Measurements from ENCODE around the gene SAP30L. TPM values are rescaled to one million over a fixed set of nuclear protein-coding genes. Genes with fewer than 3 reads are reported as not detected.
A peak's percentile ranks its signal among the peaks of the same experiment; 100 is the strongest.

Gene SAP30L
- total and polyA plus RNA-seq, 2 of the 13 experiments (the other 11 are each of a cell fraction or from before 2014, with no cell fraction given): 27.9 to 37.2 TPM

- H3K27ac ChIP-seq (ENCODE audit: extremely low read length, insufficient read depth, low read length): no peak overlapping the region
- no peak overlapping the region for H3K4me2 ChIP-seq (ENCODE audit: low read depth, low read length)
- H3K27me3 ChIP-seq (ENCODE audit: control insufficient read depth in 1 of 2, insufficient read depth in 2 of 2, low read length in 2 of 2): peaks cover 13 to 95% of the 10 kb centered on the region in 2 experiments
These were observed 28.9 kb downstream of the SAP30L start for GRCh38 chr5:154474396-154475334.

More at GRCh38 chr5:154474396-154475334, 28.9 kb downstream of the SAP30L start:
- no peak for ATAC-seq
- no peak for DNase-seq (ENCODE audit: low spot score)
- no peak overlapping the region for H3K9ac ChIP-seq (ENCODE audit: insufficient read depth, low read depth, low read length)
- TF ChIP-seq CBX2 (IDR thresholded peaks at IDR 0.05; ENCODE audit: low read depth, low read length) (peak; percentile 84), CBX2 (CRISPR knock-in tag; IDR thresholded peaks at IDR 0.05; ENCODE audit: low read depth) (no peak), CERS6 (CRISPR knock-in tag; IDR thresholded peaks at IDR 0.05) (no peak), DNMT1 (CRISPR knock-in tag; IDR thresholded peaks at IDR 0.05) (no peak), MAFG (CRISPR knock-in tag; IDR thresholded peaks at IDR 0.05) (no peak), E2F5 (CRISPR knock-in tag; conservative IDR thresholded peaks at IDR 0.05) (no peak), EZH2 (conservative IDR thresholded peaks at IDR 0.05; ENCODE audit: low read depth, low read length) (peak; percentile 81; the same call in 1 of the 2 replicates), ZNF543 (CRISPR knock-in tag; IDR thresholded peaks at IDR 0.05) (no peak)
- H4K20me1 ChIP-seq (ENCODE audit: insufficient read depth, low read length): no peaks in the 10 kb centered on the region
- FAIRE-seq: no peak
- peaks cover 16% of the 10 kb centered on the region for H3K4me1 ChIP-seq (ENCODE audit: insufficient read depth, low read length)
- H3K4me3 ChIP-seq (replicated peaks in 1 of 3; ENCODE audit: insufficient read depth in 1 of 3, low read depth in 2 of 3, low read length in 3 of 3): no peak overlapping the region
- 20% methylated on average over 17 of the region's 17 CpGs for WGBS (ENCODE audit: low lambda C conversion rate)
- no peaks in the 10 kb centered on the region for H3K36me3 ChIP-seq (replicated peaks in 1 of 2; ENCODE audit: control insufficient read depth in 1 of 2, insufficient read depth in 2 of 2, low read length in 2 of 2)
- intact Hi-C loops (cut with micrococcal nuclease; ENCODE audit: unreplicated experiment): no loop called here
- BruUV-seq (replicated peaks): no TSS peak
- no peaks in the 10 kb centered on the region for H3K9me3 ChIP-seq (ENCODE audit: low read length)
- no peak overlapping the region for H2AFZ ChIP-seq (ENCODE audit: low read length)
- POLR2A ChIA-PET: no interaction called here
- CTCF ChIA-PET (ENCODE audit: low intra/inter-chr PET ratio, low total read pairs): no interaction called here
- in situ Hi-C loops (cut with HindIII; ENCODE audit: extremely low pct_ligation_motif_present, low pct_unique_long_range_greater_than_20kb): loop anchor here (5.0 kb wide), 1 partner anchor 53 kb away; no protein-coding TSS in a partner anchor
- H3K79me2 ChIP-seq (ENCODE audit: insufficient read depth, low read length): no peaks in the 10 kb centered on the region
